Measurements from ENCODE around the gene HORMAD1.

GRCh38 chr1:150662811-150663210 is 57.9 kb downstream of the HORMAD1 start:
- TF ChIP-seq CTCF (IDR thresholded peaks at IDR 0.05) (no peak), EP300 (IDR thresholded peaks at IDR 0.05) (no peak)

Data from tibial nerve (tissue), 4 donors.